GM21360 (cell line): ENCODE data around the gene KCNQ1OT1.

Experiments used
- ATAC-seq: cut with Tn5 transposase; IDR thresholded peaks from one replicate; pipeline ENCODE4 v1.9.1; 2021; ENCODE audit warnings: mild to moderate bottlenecking, moderate library complexity; ENCODE audit not compliant: unreplicated experiment

KCNQ1OT1 gene

GRCh38 chr11:2703363-2704141 lies 3.8 kb upstream of the KCNQ1OT1 start:
- no peak for ATAC-seq

GRCh38 chr11:2702771-2703362 lies 3.1 kb upstream of the KCNQ1OT1 start:
- no peak for ATAC-seq

- ATAC-seq: no peak
These were observed 2.2 kb upstream of the KCNQ1OT1 start for GRCh38 chr11:2701898-2702434.

GRCh38 chr11:2701230-2701629 lies 1.4 kb upstream of the KCNQ1OT1 start:
- ATAC-seq: no peak

GRCh38 chr11:2700415-2701211 lies 819 bp upstream of the KCNQ1OT1 start:
- ATAC-seq: peak; percentile 38

- no peak for ATAC-seq
These were observed 636 bp downstream of the KCNQ1OT1 start for GRCh38 chr11:2699185-2699530.

- no peak for ATAC-seq
These were observed 1.2 kb downstream of the KCNQ1OT1 start for GRCh38 chr11:2698386-2699184.

GRCh38 chr11:2697866-2698265 lies 1.9 kb downstream of the KCNQ1OT1 start:
- ATAC-seq: no peak

- ATAC-seq: no peak
These were observed 3.3 kb downstream of the KCNQ1OT1 start for GRCh38 chr11:2696455-2696854.

GRCh38 chr11:2694995-2695939 lies 4.5 kb downstream of the KCNQ1OT1 start:
- no peak for ATAC-seq

- ATAC-seq: no peak
These were observed 5.3 kb downstream of the KCNQ1OT1 start for GRCh38 chr11:2694495-2694894.

GRCh38 chr11:2693271-2694261 lies 6.2 kb downstream of the KCNQ1OT1 start:
- no peak for ATAC-seq

- no peak for ATAC-seq
These were observed 7.6 kb downstream of the KCNQ1OT1 start for GRCh38 chr11:2691991-2692875.

- no peak for ATAC-seq
These were observed 8.4 kb downstream of the KCNQ1OT1 start for GRCh38 chr11:2691355-2691761.

GRCh38 chr11:2690596-2691354 lies 9.0 kb downstream of the KCNQ1OT1 start:
- no peak for ATAC-seq

- ATAC-seq: no peak
These were observed 9.9 kb downstream of the KCNQ1OT1 start for GRCh38 chr11:2689651-2690575.
